ENCODE measurements around the gene MSMP.

DNA sequence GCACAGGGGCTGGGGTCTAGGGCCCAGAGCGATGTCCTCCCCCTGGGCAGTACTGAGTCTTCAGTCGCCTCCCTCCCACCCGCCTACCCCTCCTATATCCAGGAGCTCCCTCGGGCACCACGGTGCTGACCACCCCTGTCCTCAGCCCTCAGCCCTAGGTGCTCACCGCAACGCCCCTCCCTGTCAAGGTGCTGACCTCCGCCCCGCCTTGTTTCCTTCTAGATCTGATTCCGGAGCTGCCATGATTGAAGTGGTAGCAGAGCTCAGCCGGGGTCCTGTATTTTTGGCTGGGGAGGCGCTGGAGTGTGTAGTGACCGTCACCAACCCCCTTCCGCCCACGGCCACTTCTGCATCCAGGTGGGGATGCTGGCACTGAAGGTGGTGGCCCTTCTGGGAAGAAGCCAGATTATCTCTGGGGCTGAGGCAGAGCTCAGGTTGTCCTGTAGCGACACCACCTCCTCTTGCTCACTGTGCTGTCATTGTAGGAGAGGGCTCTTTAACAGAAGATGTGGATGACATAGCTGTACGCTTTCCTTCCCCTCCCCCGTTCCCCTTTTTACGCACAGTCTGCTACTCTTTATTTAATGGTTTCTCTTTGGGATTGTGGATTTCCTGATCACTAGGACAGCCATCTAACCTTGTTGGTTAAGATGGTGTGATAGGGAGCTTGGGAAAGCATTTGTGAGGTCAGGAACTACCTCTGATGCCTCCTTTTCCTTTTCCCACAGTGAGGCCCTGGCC lies 4.4 kb downstream of the MSMP start:
- TF ChIP-seq, protein P1, sequence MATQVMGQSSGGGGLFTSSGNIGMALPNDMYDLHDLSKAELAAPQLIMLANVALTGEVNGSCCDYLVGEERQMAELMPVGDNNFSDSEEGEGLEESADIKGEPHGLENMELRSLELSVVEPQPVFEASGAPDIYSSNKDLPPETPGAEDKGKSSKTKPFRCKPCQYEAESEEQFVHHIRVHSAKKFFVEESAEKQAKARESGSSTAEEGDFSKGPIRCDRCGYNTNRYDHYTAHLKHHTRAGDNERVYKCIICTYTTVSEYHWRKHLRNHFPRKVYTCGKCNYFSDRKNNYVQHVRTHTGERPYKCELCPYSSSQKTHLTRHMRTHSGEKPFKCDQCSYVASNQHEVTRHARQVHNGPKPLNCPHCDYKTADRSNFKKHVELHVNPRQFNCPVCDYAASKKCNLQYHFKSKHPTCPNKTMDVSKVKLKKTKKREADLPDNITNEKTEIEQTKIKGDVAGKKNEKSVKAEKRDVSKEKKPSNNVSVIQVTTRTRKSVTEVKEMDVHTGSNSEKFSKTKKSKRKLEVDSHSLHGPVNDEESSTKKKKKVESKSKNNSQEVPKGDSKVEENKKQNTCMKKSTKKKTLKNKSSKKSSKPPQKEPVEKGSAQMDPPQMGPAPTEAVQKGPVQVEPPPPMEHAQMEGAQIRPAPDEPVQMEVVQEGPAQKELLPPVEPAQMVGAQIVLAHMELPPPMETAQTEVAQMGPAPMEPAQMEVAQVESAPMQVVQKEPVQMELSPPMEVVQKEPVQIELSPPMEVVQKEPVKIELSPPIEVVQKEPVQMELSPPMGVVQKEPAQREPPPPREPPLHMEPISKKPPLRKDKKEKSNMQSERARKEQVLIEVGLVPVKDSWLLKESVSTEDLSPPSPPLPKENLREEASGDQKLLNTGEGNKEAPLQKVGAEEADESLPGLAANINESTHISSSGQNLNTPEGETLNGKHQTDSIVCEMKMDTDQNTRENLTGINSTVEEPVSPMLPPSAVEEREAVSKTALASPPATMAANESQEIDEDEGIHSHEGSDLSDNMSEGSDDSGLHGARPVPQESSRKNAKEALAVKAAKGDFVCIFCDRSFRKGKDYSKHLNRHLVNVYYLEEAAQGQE (IDR thresholded peaks at IDR 0.05; ENCODE audit: unreplicated experiment), result no peak
- TF ChIP-seq, protein P2, sequence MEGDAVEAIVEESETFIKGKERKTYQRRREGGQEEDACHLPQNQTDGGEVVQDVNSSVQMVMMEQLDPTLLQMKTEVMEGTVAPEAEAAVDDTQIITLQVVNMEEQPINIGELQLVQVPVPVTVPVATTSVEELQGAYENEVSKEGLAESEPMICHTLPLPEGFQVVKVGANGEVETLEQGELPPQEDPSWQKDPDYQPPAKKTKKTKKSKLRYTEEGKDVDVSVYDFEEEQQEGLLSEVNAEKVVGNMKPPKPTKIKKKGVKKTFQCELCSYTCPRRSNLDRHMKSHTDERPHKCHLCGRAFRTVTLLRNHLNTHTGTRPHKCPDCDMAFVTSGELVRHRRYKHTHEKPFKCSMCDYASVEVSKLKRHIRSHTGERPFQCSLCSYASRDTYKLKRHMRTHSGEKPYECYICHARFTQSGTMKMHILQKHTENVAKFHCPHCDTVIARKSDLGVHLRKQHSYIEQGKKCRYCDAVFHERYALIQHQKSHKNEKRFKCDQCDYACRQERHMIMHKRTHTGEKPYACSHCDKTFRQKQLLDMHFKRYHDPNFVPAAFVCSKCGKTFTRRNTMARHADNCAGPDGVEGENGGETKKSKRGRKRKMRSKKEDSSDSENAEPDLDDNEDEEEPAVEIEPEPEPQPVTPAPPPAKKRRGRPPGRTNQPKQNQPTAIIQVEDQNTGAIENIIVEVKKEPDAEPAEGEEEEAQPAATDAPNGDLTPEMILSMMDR (conservative IDR thresholded peaks at IDR 0.05; ENCODE audit: low read depth in 2 of 2), result no peak
- TF ChIP-seq EZH2phosphoT487 (IDR thresholded peaks at IDR 0.05; ENCODE audit: unreplicated experiment) (no peak), EZH2 (IDR thresholded peaks at IDR 0.05; ENCODE audit: low read depth, unreplicated experiment) (no peak), POLR2AphosphoS5 (IDR thresholded peaks at IDR 0.05; ENCODE audit: low read depth) (no peak), JUNB (IDR thresholded peaks at IDR 0.05; ENCODE audit: unreplicated experiment) (no peak), ZNF331 (CRISPR knock-in tag; IDR thresholded peaks at IDR 0.05; ENCODE audit: low read depth) (no peak), CREB1 (CRISPR knock-in tag; IDR thresholded peaks at IDR 0.05; ENCODE audit: low read depth) (no peak), STAT1 (IDR thresholded peaks at IDR 0.05; ENCODE audit: unreplicated experiment) (no peak)
- TF ChIP-seq, protein P3, sequence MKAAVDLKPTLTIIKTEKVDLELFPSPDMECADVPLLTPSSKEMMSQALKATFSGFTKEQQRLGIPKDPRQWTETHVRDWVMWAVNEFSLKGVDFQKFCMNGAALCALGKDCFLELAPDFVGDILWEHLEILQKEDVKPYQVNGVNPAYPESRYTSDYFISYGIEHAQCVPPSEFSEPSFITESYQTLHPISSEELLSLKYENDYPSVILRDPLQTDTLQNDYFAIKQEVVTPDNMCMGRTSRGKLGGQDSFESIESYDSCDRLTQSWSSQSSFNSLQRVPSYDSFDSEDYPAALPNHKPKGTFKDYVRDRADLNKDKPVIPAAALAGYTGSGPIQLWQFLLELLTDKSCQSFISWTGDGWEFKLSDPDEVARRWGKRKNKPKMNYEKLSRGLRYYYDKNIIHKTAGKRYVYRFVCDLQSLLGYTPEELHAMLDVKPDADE (IDR thresholded peaks at IDR 0.05), result no peak

All from GM23338 (cell line).